K562 (cell line): Measurements from ENCODE around the gene SERTAD3. TPM values are rescaled to one million over a fixed set of nuclear protein-coding genes. Genes with fewer than 3 reads are reported as not detected.

Source experiments
- CAMTA2 ChIP-seq: fragments of 250-450 bp; sonication (Bioruptor Pico); conservative IDR thresholded peaks from 2 replicates; pipeline ENCODE4 v1.5.1; 2022
- CREM ChIP-seq: IDR thresholded peaks from 2 replicates; pipeline ENCODE4 v1.6.1; 2014; ENCODE audit warnings: antibody characterized with exemption, low read depth
- DNMT1 ChIP-seq: fragments of 450-650 bp; IDR thresholded peaks from 2 replicates; pipeline ENCODE4 v1.6.1; 2016; ENCODE audit warnings: antibody characterized with exemption, mild to moderate bottlenecking
- EP400 ChIP-seq: fragments of 450-650 bp; IDR thresholded peaks from 2 replicates; pipeline ENCODE4 v1.6.1; 2017; ENCODE audit warnings: antibody characterized with exemption, mild to moderate bottlenecking, moderate library complexity
- FOXJ2 ChIP-seq: fragments of 200-800 bp; sonication (Bioruptor generic); IDR thresholded peaks from 2 replicates; pipeline ENCODE4 v1.6.1; 2016; ENCODE audit warnings: missing genetic modification characterization, missing compliant biosample characterization
- GABPB1 ChIP-seq: sonication (generic); formaldehyde crosslinking; IDR thresholded peaks from 2 replicates; pipeline ENCODE4 v1.8.0; 2022; ENCODE audit warnings: mild to moderate bottlenecking, missing genetic modification reagents
- KAT8 ChIP-seq: fragments of 450-650 bp; IDR thresholded peaks from 2 replicates; pipeline ENCODE4 v1.6.1; 2016; ENCODE audit warnings: low read depth, mild to moderate bottlenecking
- MAFF ChIP-seq: IDR thresholded peaks from 2 replicates; pipeline ENCODE4 v1.6.1; 2012; ENCODE audit warnings: low read length, improper control_type of control experiment
- RB1 ChIP-seq: fragments of 450-650 bp; IDR thresholded peaks from 2 replicates; pipeline ENCODE4 v1.6.1; 2017; ENCODE audit warnings: low read depth, mild to moderate bottlenecking
- SMAD2 ChIP-seq: fragments of 150-350 bp; IDR thresholded peaks from 2 replicates; pipeline ENCODE4 v1.6.1; 2014; ENCODE audit warnings: low read depth, mild to moderate bottlenecking, low read length
- WHSC1 ChIP-seq: IDR thresholded peaks from one replicate; pipeline ENCODE4 v1.6.1; 2012; ENCODE audit warnings: low read length, control low read depth, inconsistent platforms
- ZFPM2 ChIP-seq: fragments of 250-450 bp; sonication (Bioruptor Pico); IDR thresholded peaks from 2 replicates; pipeline ENCODE4 v1.5.1; 2022; ENCODE audit warnings: mild to moderate bottlenecking
- ZNF124 ChIP-seq: sonication (generic); formaldehyde crosslinking; IDR thresholded peaks from 2 replicates; pipeline ENCODE4 v1.8.1; 2022; ENCODE audit warnings: missing genetic modification reagents
- ZNF239 ChIP-seq: fragments of 250-450 bp; sonication (Bioruptor Pico); IDR thresholded peaks from 2 replicates; pipeline ENCODE4 v1.4.0; 2020; ENCODE audit warnings: mild to moderate bottlenecking
- ZNF324 ChIP-seq: fragments of 250-450 bp; sonication (Bioruptor Pico); IDR thresholded peaks from 2 replicates; pipeline ENCODE4 v1.4.0; 2020; ENCODE audit warnings: mild to moderate bottlenecking
- ZNF398 ChIP-seq: fragments of 250-450 bp; sonication (Bioruptor Pico); IDR thresholded peaks from 2 replicates; pipeline ENCODE4 v1.8.0; 2021; ENCODE audit warnings: moderate library complexity, mild to moderate bottlenecking, inconsistent platforms
- ZNF584 ChIP-seq: fragments of 200-800 bp; sonication (Bioruptor generic); IDR thresholded peaks from 2 replicates; pipeline ENCODE4 v1.6.1; 2016; ENCODE audit warnings: low read depth, mild to moderate bottlenecking, missing genetic modification characterization, missing compliant biosample characterization
- ZNF764 ChIP-seq: fragments of 250-450 bp; sonication (Bioruptor Pico); IDR thresholded peaks from 2 replicates; pipeline ENCODE4 v1.4.0; 2020; ENCODE audit warnings: low read depth, mild to moderate bottlenecking, moderate library complexity
- polyA plus RNA-seq, 8 experiments: library from polyadenylated mRNA; depleted of rRNA in 4 of 8; stranded (reverse) in 5 of 8; unstranded in 3 of 8; fragments of >200 nt; fragmentation: Nextera tagmentation in 2 of 8; fragmentation: Illumina TruSeq in 1 of 8; extraction: Ambion mirVana in 2 of 8; extraction: Trizol in 1 of 8; gene quantifications; 2 replicates each; pipeline versions ENCODE4 v1.2.1 to v1.2.3, GENCODE V29; 2011 to 2014; ENCODE audit warnings: inconsistent platforms in 1 of 8, missing spikeins in 1 of 8
- total RNA-seq, 7 experiments: library from RNA; depleted of rRNA in 6 of 7; stranded (reverse); fragments of >200 nt in 6 of 7; fragmentation: Illumina TruSeq in 2 of 7; extraction: Trizol in 2 of 7; gene quantifications; 2 replicates each; pipeline versions ENCODE4 v1.2.1 to v1.2.3, GENCODE V29; 2011 to 2021; ENCODE audit warnings: low replicate concordance in 1 of 7
- TF ChIP-seq, protein P1 (sequence below): IDR thresholded peaks from 2 replicates; pipeline ENCODE4 v1.6.1; 2011; ENCODE audit not compliant: insufficient read length; ENCODE audit errors: extremely low read depth
- TF ChIP-seq, protein P2 (sequence below): fragments of 450-650 bp; IDR thresholded peaks from 2 replicates; pipeline ENCODE4 v1.6.1; 2018; ENCODE audit not compliant: partially characterized antibody
- TF ChIP-seq, protein P3 (sequence below): fragments of 450-650 bp; IDR thresholded peaks from 2 replicates; pipeline ENCODE4 v1.6.1; 2016; ENCODE audit warnings: missing biosample characterization, missing genetic modification characterization
- TF ChIP-seq, protein P4 (sequence below): fragments of 250-450 bp; sonication (Bioruptor Pico); IDR thresholded peaks from 2 replicates; pipeline ENCODE4 v1.5.0; 2020; ENCODE audit warnings: mild to moderate bottlenecking

SERTAD3 gene
- total and polyA plus RNA-seq, 9 of the 15 experiments (the other 6 are each of a cell fraction or from before 2014, with no cell fraction given) = 5.4 to 28.9 (median 17.5) TPM

GRCh38 chr19:40403262-40403984, 40.7 kb downstream of the SERTAD3 start (continued):
- TF ChIP-seq GABPB1 (CRISPR knock-in tag) = no peak
- TF ChIP-seq KAT8 = no peak
- no peak for TF ChIP-seq FOXJ2 (tag)
- TF ChIP-seq DNMT1 = no peak
- no peak for TF ChIP-seq CAMTA2 (CRISPR knock-in tag)
- TF ChIP-seq RB1 = no peak
- no peak; the same call in 1 of the 2 replicates for TF ChIP-seq EP400
- no peak for TF ChIP-seq ZNF764
- no peak for TF ChIP-seq ZNF124
- TF ChIP-seq, protein P1, sequence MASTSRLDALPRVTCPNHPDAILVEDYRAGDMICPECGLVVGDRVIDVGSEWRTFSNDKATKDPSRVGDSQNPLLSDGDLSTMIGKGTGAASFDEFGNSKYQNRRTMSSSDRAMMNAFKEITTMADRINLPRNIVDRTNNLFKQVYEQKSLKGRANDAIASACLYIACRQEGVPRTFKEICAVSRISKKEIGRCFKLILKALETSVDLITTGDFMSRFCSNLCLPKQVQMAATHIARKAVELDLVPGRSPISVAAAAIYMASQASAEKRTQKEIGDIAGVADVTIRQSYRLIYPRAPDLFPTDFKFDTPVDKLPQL = no peak
- TF ChIP-seq CREM = no peak
- TF ChIP-seq ZNF398 (CRISPR knock-in tag) = no peak
- no peak for TF ChIP-seq ZNF239 (CRISPR knock-in tag)
- no peak for TF ChIP-seq ZFPM2 (CRISPR knock-in tag)
- TF ChIP-seq ZNF584 (CRISPR knock-in tag) = 0 out of 2 replicates have a peak, but pooled peaks have one; percentile 9
- TF ChIP-seq, protein P2, sequence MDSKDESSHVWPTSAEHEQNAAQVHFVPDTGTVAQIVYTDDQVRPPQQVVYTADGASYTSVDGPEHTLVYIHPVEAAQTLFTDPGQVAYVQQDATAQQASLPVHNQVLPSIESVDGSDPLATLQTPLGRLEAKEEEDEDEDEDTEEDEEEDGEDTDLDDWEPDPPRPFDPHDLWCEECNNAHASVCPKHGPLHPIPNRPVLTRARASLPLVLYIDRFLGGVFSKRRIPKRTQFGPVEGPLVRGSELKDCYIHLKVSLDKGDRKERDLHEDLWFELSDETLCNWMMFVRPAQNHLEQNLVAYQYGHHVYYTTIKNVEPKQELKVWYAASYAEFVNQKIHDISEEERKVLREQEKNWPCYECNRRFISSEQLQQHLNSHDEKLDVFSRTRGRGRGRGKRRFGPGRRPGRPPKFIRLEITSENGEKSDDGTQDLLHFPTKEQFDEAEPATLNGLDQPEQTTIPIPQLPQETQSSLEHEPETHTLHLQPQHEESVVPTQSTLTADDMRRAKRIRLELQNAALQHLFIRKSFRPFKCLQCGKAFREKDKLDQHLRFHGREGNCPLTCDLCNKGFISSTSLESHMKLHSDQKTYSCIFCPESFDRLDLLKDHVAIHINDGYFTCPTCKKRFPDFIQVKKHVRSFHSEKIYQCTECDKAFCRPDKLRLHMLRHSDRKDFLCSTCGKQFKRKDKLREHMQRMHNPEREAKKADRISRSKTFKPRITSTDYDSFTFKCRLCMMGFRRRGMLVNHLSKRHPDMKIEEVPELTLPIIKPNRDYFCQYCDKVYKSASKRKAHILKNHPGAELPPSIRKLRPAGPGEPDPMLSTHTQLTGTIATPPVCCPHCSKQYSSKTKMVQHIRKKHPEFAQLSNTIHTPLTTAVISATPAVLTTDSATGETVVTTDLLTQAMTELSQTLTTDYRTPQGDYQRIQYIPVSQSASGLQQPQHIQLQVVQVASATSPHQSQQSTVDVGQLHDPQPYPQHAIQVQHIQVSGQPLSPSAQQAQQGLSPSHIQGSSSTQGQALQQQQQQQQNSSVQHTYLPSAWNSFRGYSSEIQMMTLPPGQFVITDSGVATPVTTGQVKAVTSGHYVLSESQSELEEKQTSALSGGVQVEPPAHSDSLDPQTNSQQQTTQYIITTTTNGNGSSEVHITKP = peak; percentile 2
- TF ChIP-seq SMAD2 = no peak
- TF ChIP-seq WHSC1 = no peak
- no peak for TF ChIP-seq MAFF
- TF ChIP-seq ZNF324 (CRISPR knock-in tag) = no peak
- TF ChIP-seq, protein P3, sequence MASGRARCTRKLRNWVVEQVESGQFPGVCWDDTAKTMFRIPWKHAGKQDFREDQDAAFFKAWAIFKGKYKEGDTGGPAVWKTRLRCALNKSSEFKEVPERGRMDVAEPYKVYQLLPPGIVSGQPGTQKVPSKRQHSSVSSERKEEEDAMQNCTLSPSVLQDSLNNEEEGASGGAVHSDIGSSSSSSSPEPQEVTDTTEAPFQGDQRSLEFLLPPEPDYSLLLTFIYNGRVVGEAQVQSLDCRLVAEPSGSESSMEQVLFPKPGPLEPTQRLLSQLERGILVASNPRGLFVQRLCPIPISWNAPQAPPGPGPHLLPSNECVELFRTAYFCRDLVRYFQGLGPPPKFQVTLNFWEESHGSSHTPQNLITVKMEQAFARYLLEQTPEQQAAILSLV = no peak
- TF ChIP-seq, protein P4, sequence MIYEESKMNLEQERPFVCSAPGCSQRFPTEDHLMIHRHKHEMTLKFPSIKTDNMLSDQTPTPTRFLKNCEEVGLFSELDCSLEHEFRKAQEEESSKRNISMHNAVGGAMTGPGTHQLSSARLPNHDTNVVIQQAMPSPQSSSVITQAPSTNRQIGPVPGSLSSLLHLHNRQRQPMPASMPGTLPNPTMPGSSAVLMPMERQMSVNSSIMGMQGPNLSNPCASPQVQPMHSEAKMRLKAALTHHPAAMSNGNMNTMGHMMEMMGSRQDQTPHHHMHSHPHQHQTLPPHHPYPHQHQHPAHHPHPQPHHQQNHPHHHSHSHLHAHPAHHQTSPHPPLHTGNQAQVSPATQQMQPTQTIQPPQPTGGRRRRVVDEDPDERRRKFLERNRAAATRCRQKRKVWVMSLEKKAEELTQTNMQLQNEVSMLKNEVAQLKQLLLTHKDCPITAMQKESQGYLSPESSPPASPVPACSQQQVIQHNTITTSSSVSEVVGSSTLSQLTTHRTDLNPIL (CRISPR knock-in tag) = no peak
